ENCODE data around the gene RHEX.
"Not testable (repeated sequence)": the region's sequence is repeated elsewhere in the genome, so short reads cannot be mapped to it uniquely, and the experiment has no call there.

RHEX gene

DNA sequence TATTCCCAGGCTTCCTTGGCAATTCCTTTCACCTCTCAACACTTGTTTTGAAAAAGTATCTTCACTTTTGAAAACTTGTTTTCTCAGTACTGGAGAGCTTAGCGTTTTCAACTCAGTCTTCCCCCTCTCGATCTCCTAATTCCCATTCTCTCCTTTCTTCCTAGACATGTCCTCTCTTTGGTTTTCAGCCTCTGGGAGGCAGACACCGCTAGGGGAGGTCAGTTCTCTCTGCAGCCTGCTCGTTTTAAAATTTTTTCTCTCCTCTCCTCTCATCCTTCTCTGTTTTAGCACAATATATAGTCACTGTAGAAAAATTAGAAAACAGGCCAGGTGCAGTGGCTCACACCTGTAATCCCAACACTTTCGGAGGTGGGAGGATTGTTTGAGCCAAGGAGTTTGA, 12.6 kb upstream of the RHEX start:
- Mint-ChIP-seq H3K27me3 (peaks cover 11% of the 10 kb centered on the region), H3K9me3 (no peaks in the 10 kb centered on the region), H3K4me1 (ENCODE audit: low read depth) (peaks cover 24% of the 10 kb centered on the region), H3K4me3 (no peak overlapping the region), H3K36me3 (ENCODE audit: low read depth) (no peaks in the 10 kb centered on the region), H3K27ac (no peak overlapping the region)

DNA sequence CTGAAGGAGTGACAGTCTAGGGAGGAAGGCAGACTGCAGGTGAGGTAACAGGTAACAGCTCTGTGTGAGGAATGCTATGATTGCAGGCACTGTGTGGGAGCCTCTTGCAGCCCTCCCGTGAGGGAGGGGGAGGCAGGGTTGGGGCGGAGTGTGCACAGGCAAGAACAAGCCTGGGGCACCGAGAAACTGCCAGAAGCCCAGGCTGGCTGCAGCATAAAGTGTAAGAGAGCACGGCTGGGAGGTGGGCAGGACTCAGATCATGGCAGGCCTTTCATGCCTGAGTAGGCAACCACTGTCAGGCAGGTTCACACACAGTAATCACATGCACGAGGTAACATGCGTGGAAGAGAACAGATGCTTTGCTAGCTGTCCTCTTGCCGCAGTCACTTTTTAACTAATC, 11.3 kb upstream of the RHEX start:
- H3K27me3 Mint-ChIP-seq = peaks cover 8% of the 10 kb centered on the region
- H3K36me3 Mint-ChIP-seq (ENCODE audit: low read depth) = no peaks in the 10 kb centered on the region
- no peak overlapping the region for H3K27ac Mint-ChIP-seq
- no peak overlapping the region for H3K4me3 Mint-ChIP-seq
- no peaks in the 10 kb centered on the region for H3K9me3 Mint-ChIP-seq
- H3K4me1 Mint-ChIP-seq (ENCODE audit: low read depth) = peaks cover 22% of the 10 kb centered on the region

DNA sequence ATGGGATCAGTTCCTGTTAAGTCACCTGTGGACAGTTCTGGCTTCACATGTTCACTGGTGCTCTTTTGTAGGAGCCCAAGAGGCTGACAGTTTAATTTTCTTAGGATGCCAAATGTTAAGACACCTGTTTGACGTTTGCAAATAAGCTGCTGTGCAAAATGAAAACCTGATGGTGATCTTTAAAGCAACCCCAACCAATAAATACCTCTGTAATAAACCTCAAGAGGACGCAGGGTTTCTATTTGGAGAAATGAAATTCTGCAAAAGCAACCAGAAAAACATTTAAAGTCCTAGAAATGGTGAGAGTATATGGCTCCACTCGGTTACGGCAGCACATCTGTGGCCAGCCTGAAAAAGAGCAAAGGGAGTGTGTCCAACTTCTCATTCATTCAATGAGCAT, 5.7 kb upstream of the RHEX start:
- Mint-ChIP-seq H3K27me3 (peaks cover 5% of the 10 kb centered on the region), H3K4me3 (no peak overlapping the region), H3K27ac (no peak overlapping the region), H3K4me1 (ENCODE audit: low read depth) (peaks cover 42% of the 10 kb centered on the region), H3K36me3 (ENCODE audit: low read depth) (no peaks in the 10 kb centered on the region), H3K9me3 (no peaks in the 10 kb centered on the region)

DNA sequence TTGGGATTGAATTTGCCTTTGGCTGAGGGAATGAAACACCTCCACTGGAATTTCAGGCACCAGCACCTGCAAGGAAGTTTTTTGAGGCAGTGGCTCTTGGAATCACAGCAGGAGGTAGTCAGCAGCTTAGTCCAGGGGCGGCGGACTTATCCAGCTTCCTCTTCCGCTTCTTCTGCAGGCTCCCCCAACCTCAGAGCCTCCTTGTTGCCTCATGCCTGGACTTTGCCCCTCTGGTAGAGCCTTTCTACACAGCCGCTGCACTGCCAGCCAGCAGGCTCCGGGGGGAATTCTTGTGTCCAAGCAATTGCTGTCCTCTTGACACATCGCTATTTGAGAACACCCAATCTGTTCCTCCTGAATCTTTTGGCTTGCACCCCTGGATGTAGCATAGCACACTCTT, 4.4 kb upstream of the RHEX start:
- Mint-ChIP-seq H3K9me3 (no peaks in the 10 kb centered on the region), H3K36me3 (ENCODE audit: low read depth) (no peaks in the 10 kb centered on the region), H3K4me1 (ENCODE audit: low read depth) (peaks cover 52% of the 10 kb centered on the region), H3K4me3 (no peak overlapping the region), H3K27ac (no peak overlapping the region), H3K27me3 (peaks cover 5% of the 10 kb centered on the region)

DNA sequence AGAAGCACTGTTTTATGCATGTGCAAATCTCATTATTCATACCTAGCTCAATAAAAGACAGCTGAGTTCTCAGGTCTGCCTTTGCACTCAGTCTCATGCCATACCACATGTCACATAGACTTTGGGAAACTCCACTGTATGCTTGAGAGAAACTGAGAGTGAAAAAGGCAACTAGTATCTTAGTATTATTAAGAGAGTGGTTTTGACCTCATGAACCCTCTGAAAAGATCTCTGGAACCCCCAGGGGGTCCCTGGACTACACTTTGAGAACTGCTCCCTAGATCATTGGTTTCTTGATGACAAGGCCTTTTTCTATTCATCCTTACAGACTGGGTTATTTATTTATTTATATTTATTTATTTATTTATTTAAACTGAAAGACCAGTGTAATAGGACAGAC, 3.7 kb upstream of the RHEX start:
- H3K4me1 Mint-ChIP-seq (ENCODE audit: low read depth) = peaks cover 52% of the 10 kb centered on the region
- no peak overlapping the region for H3K27ac Mint-ChIP-seq
- H3K9me3 Mint-ChIP-seq = no peaks in the 10 kb centered on the region
- peaks cover 9% of the 10 kb centered on the region for H3K27me3 Mint-ChIP-seq
- H3K36me3 Mint-ChIP-seq (ENCODE audit: low read depth) = no peaks in the 10 kb centered on the region
- H3K4me3 Mint-ChIP-seq = no peak overlapping the region

DNA sequence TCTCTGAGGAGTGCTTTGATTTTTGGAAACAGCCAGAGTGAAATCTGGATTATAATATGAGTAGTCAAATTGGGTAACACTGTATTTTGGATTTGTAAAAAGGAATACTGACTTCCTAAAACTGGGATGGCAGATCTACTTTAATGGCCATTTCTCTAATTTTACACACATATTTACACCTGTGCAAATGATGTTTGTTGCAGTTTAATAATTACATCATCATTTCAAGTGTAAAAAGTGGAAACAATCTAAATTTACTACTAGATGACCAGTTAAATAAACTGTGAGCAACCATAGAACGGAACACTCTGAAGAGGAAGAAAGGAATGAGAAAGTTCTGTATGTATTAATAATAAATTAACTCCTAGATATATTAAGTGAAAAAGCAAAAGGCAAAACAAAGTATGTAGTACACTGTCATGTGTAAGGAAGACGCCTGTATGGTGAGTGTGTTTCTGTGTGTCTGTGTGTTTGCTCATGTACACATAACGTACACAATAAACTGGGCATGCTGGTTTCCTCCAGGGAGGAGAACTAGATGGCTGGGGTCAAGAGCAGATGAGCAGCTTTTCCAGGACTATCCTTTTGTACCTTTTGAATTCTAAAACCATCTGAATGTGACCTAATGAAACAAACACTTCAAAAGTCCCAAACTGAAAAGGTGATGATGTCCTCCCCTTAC, 2.9 kb upstream of the RHEX start:
- Mint-ChIP-seq H3K4me3 (no peak overlapping the region), H3K9me3 (no peaks in the 10 kb centered on the region), H3K36me3 (ENCODE audit: low read depth) (no peaks in the 10 kb centered on the region), H3K27ac (peak overlapping the region; percentile 80), H3K27me3 (peaks cover 9% of the 10 kb centered on the region), H3K4me1 (ENCODE audit: low read depth) (peaks cover 52% of the 10 kb centered on the region)

DNA sequence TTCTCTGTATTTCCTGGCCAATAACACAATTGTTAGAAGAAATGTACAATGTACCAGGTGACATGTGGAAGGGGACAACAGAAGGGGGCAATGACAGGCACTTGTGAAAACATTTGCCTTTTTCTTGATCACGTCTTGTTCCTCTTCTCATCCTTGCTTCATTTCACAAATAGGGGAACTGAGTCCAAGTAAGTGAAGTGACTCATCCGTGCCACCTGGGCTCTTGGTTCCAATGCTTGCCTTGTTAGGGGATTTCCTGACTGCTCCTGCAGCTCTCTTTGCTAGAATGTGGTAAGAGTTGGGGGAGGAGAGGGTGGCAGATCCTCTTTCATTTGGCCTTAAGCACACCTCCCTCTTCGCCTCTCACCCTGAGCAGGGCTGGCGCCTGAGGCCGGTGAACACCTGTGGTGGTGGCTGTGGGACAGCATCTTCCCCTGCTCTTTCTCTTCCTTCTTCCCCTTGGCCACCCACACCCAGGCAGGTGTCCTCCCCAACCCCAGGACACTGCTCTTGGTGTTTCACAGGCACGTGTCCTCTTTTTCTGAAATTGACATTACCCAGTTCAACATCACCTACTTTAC, 2.2 kb upstream of the RHEX start:
- H3K27me3 Mint-ChIP-seq = peaks cover 9% of the 10 kb centered on the region
- H3K4me3 Mint-ChIP-seq = peak overlapping the region; percentile 56
- no peaks in the 10 kb centered on the region for H3K9me3 Mint-ChIP-seq
- H3K27ac Mint-ChIP-seq = peak overlapping the region; percentile 80
- H3K4me1 Mint-ChIP-seq (ENCODE audit: low read depth) = peaks cover 52% of the 10 kb centered on the region
- H3K36me3 Mint-ChIP-seq (ENCODE audit: low read depth) = no peaks in the 10 kb centered on the region

DNA sequence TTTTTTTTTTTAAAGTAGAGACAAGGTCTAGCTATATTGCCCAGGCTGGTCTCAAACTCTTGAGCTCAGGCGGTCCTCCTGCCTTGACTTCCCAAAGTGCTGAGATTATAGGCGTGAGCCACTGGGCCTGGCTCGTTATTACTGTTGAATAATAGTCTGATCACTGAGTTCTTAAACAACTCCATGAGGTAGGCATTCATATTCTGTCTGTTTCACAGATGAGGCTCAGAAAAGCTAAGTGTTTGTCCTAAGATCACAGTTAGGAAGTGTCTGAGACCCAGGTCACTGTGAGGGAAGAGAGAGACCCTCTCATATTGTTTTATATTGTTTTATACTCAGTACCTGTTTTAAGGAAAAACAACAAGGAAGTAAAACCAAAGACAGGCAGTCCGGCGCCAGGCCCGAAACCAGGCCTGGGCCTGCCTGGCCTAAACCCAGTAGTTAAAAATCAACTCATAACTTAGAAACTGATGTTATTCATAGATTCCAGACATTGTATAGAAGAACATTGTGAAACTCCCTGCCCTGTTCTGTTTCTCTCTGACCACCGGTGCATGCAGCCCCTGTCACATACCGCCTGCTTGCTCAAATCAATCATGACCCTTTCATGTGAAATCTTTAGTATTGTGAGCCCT, 625 bp upstream of the RHEX start:
- not testable (repeated sequence) for H3K4me3 Mint-ChIP-seq; H3K9me3 Mint-ChIP-seq; H3K36me3 Mint-ChIP-seq (ENCODE audit: low read depth)
- peaks cover 52% of the 10 kb centered on the region for H3K4me1 Mint-ChIP-seq (ENCODE audit: low read depth)
- H3K27ac Mint-ChIP-seq = peak overlapping the region; percentile 61
- peaks cover 14% of the 10 kb centered on the region for H3K27me3 Mint-ChIP-seq

DNA sequence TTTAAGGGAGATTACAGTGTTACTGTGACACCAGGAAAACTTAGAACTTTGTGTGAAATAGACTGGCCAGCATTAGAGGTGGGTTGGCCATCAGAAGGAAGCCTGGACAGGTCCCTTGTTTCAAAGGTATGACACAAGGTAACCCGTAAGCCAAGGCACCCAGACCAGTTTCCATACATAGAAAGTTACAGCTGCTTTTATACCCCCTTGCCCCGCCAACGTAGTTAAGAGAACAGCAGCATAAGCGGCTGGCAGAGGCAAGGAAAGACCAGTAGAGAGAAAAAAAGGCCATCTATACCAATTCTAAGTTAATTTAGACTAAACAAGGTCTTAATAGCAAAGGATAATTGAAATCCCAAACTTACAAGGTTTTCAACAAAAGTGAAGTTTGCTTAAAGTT, 643 bp downstream of the RHEX start:
- Mint-ChIP-seq H3K4me3 (peak overlapping the region; percentile 18), H3K4me1 (ENCODE audit: low read depth) (peaks cover 50% of the 10 kb centered on the region), H3K27ac (peak overlapping the region; percentile 47)
- H3K27me3 Mint-ChIP-seq; H3K36me3 Mint-ChIP-seq (ENCODE audit: low read depth); H3K9me3 Mint-ChIP-seq: not testable (repeated sequence)

DNA sequence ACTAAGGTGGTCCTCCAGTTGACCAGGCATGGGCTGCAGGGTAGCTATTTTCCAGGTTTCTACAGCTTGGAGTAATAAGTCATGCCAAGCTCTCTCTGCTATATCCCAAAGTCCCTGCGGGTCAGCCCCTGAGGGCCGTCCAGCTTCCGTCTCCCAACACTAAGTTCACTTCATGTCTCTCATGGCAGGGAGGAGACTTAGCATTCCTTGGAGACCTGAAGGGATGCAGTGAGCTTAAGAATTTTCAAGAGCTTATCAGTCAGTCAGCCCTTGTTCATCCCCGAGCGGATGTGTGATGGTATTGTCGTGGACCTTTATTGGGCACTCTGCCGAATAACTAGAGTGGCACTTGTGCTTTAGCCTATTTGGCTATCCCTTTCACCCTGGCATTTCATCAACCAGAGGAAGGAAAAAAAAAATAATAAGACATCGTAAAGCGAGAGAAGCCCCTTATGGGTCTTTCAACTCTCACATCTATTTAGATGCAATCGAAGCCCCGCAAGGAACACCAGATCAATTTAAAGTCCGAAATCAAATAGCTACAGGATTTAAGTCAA, 2.2 kb downstream of the RHEX start:
- not testable (repeated sequence) for H3K27me3 Mint-ChIP-seq; H3K4me3 Mint-ChIP-seq; H3K9me3 Mint-ChIP-seq; H3K27ac Mint-ChIP-seq; H3K36me3 Mint-ChIP-seq (ENCODE audit: low read depth)
- peaks cover 34% of the 10 kb centered on the region for H3K4me1 Mint-ChIP-seq (ENCODE audit: low read depth)

DNA sequence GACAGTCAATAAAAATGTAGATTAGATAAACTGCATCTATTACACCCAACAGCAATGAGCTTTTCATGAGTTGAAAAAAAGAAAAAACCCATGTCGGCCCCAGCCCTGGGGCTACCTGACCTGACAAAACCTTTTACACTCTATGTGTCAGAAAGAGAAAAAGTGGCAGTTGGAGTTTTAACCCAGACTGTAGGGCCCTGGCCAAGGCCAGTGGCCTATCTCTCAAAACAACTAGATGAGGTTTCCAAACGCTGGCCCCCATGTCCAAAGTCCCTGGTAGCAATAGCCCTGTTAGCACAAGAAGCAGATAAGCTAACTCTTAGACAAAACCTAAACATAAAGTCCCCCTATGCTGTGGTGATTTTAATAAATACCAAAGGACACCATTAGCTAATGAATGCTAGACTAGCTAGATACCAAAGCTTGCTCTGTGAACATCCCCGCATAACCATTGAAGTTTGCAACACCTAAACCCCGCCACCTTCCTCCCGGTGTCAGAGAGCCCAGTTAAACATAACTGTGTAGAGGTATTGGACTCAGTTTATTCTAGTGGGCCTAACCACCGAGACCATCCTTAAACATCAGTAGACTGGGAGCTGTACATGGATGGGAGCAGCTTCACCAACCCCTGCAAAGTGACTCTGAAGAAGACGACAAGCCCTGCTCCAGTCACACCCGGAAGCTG, 2.8 kb downstream of the RHEX start:
- not testable (repeated sequence) for H3K9me3 Mint-ChIP-seq; H3K4me3 Mint-ChIP-seq; H3K27ac Mint-ChIP-seq; H3K36me3 Mint-ChIP-seq (ENCODE audit: low read depth); H3K27me3 Mint-ChIP-seq
- H3K4me1 Mint-ChIP-seq (ENCODE audit: low read depth) = peaks cover 28% of the 10 kb centered on the region

DNA sequence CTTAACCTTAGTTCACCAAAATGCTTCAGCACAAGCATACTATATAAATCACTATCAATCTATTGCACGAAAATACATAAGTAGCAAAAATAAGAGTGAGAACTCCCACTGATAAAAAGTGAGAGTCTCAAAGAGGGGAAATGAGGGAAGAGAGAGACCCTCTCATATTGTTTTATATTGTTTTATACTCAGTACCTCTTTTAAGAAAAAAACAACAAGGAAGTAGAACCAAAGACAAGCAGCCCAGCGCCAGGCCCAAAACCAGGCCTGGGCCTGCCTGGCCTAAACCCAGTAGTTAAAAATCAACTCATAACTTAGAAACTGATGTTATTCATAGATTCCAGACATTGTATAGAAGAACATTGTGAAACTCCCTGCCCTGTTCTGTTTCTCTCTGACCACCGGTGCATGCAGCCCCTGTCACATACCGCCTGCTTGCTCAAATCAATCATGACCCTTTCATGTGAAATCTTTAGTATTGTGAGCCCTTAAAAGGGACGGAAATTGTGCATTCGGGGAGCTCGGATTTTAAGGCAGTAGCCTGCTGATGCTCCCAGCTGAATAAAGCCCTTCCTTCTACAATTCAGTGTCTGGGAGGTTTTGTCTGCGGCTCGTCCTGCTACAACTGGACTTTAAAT, 5.4 kb downstream of the RHEX start:
- H3K36me3 Mint-ChIP-seq (ENCODE audit: low read depth); H3K27me3 Mint-ChIP-seq; H3K9me3 Mint-ChIP-seq; H3K4me1 Mint-ChIP-seq (ENCODE audit: low read depth); H3K4me3 Mint-ChIP-seq: not testable (repeated sequence)
- peak overlapping the region; percentile 8 for H3K27ac Mint-ChIP-seq

DNA sequence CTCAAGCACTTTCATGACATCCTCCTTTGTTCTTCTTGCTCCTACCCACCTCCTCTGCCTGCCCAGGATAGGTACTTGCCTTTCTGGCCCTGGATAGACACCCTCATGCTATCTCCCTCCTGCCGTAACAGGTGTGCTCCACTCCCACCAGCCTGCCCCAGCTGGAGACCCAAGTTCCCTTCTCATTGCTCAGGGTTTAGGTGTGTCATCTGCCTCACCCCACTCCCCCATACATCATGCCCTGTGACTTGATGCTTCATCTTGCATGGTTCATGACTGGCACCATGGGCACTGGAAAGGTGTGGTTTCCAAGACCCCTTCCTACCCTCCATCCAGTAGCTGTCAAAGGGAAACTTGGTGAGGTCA, 5.9 kb downstream of the RHEX start:
- Mint-ChIP-seq H3K4me3 (no peak overlapping the region), H3K4me1 (ENCODE audit: low read depth) (peaks cover 3% of the 10 kb centered on the region), H3K36me3 (ENCODE audit: low read depth) (no peaks in the 10 kb centered on the region), H3K27me3 (peaks cover 9% of the 10 kb centered on the region), H3K27ac (peak overlapping the region; percentile 43), H3K9me3 (no peaks in the 10 kb centered on the region)

DNA sequence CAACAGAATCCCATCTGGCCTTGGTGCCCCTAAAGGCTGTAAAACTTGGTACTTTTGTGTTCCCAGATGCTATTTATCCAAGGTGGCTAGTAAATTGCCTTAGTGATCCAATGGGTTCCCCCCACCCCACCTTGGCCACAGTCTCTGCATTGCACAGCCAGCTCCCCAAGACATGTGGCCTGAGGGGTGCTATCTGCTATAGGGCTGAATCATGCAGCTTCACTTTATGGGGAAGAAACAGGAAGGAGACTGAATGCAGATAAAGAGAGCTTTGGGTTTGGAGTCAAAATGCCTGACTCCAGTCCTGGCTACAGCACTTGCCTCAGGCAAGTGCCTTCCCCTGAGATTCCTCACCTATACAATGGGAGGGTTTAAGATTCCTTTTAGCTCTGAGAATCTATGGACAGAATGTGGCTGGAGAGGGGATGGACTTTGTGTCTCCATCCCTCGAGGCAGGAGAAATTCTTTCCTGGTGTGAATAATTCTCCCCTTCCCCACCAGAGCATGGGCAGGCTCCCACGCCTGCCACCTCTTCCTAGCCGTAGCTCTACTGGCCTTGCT, 6.5 kb downstream of the RHEX start:
- Mint-ChIP-seq H3K4me3 (no peak overlapping the region), H3K36me3 (ENCODE audit: low read depth) (no peaks in the 10 kb centered on the region), H3K4me1 (ENCODE audit: low read depth) (peaks cover 3% of the 10 kb centered on the region), H3K27ac (no peak overlapping the region), H3K27me3 (peaks cover 6% of the 10 kb centered on the region), H3K9me3 (no peaks in the 10 kb centered on the region)

DNA sequence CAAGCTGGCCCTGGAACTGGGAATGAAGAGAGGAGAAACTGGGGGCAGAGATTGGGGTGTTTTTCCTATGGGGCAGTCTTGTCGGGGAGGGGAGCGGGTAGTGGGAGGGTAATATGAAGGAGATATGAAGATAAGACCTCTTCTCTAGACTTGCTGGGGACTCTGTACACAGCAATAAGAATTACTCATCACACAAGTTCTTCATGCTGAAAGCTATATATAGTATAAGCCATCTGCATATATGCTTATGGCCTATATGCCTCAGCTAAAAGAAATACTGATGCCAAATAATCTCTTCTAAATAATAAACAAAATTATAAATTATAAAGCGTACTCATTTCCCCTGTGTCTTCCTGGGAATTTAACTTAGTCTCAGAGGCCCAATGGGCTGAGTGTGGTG, 7.9 kb downstream of the RHEX start:
- Mint-ChIP-seq H3K27me3 (peaks cover 6% of the 10 kb centered on the region), H3K27ac (no peak overlapping the region), H3K9me3 (no peaks in the 10 kb centered on the region), H3K4me3 (no peak overlapping the region), H3K4me1 (ENCODE audit: low read depth) (peaks cover 3% of the 10 kb centered on the region), H3K36me3 (ENCODE audit: low read depth) (no peaks in the 10 kb centered on the region)

All from stimulated activated naive CD8-positive, alpha-beta T cell treated with anti-CD3 and anti-CD28 coated beads, Interleukin-15, Interleukin-2, amounts not matched to agents 100 ng/mL and 50 ng/mL, for 24 hours (primary cell).